A673 (cell line): Measurements from ENCODE around the gene CARHSP1. TPM values are rescaled to one million over a fixed set of nuclear protein-coding genes. Genes with fewer than 3 reads are reported as not detected.
"Not testable (repeated sequence)": the region's sequence is repeated elsewhere in the genome, so short reads cannot be mapped to it uniquely, and the experiment has no call there.

Source experiments
- Bru-seq: library from RNA; stranded (reverse); fragments of 400-500 nt; gene quantifications from one replicate; lab custom pipeline; 2021; lab: Mats Ljungman, UMichigan
- BruChase-seq, 2 experiments: library from RNA; stranded (reverse); fragments of 400-500 nt; gene quantifications; one replicate each; lab custom pipeline; 2021; lab: Mats Ljungman, UMichigan
- BruUV-seq: library from RNA; stranded (reverse); fragments of 400-500 nt; replicated peaks from 2 replicates; lab custom pipeline; 2021; lab: Mats Ljungman, UMichigan
- CTCF ChIA-PET: fragments of 300-600 bp; sonication (Branson Sonifier 250); formaldehyde crosslinking; loops from one replicate; lab custom pipeline; 2022; ENCODE audit warnings: antibody characterized with exemption; lab: Charles Lee
- POLR2A ChIA-PET: fragments of 300-600 bp; sonication (Branson Sonifier 250); formaldehyde crosslinking; loops from one replicate; lab custom pipeline; 2022; ENCODE audit warnings: antibody characterized with exemption; ENCODE audit not compliant: low non-redundant PET; lab: Charles Lee
- DNase-seq: peaks from one replicate; pipeline ENCODE4 v3.0.0-alpha.2; 2015; ENCODE audit warnings: low spot score
- H3K27ac ChIP-seq: fragments of 200-600 bp; sonication (generic); 2 replicates; pipeline ENCODE4 v1.5.1; 2016; ENCODE audit warnings: mixed run types, low read depth, mild to moderate bottlenecking, mixed read lengths, antibody characterized with exemption, low read length; ENCODE audit not compliant: poor library complexity, severe bottlenecking
- H3K27me3 ChIP-seq: fragments of 200-600 bp; sonication (generic); replicated peaks from 2 replicates; pipeline ENCODE4 v1.6.1; 2017; ENCODE audit warnings: mixed run types, low read depth, mild to moderate bottlenecking, mixed read lengths, antibody characterized with exemption, low read length; ENCODE audit not compliant: insufficient read depth, poor library complexity
- H3K36me3 ChIP-seq: fragments of 200-600 bp; sonication (generic); 2 replicates; pipeline ENCODE4 v1.6.1; 2016; ENCODE audit warnings: mixed run types, mild to moderate bottlenecking, mixed read lengths, antibody characterized with exemption, low read length; ENCODE audit not compliant: insufficient read depth, poor library complexity, severe bottlenecking
- H3K4me1 ChIP-seq: fragments of 200-600 bp; sonication (generic); 2 replicates; pipeline ENCODE4 v1.6.1; 2017; ENCODE audit warnings: mixed run types, mild to moderate bottlenecking, mixed read lengths, antibody characterized with exemption, low read length; ENCODE audit not compliant: insufficient read depth, poor library complexity, severe bottlenecking
- H3K4me3 ChIP-seq: fragments of 200-600 bp; sonication (generic); 2 replicates; pipeline ENCODE4 v1.5.1; 2016; ENCODE audit warnings: low read depth, mixed run types, mild to moderate bottlenecking, mixed read lengths, low read length; ENCODE audit not compliant: poor library complexity, severe bottlenecking
- H3K9me3 ChIP-seq: fragments of 200-600 bp; sonication (generic); 2 replicates; pipeline ENCODE4 v1.6.1; 2016; ENCODE audit warnings: mixed run types, low read depth, mild to moderate bottlenecking, mixed read lengths, antibody characterized with exemption, low read length; ENCODE audit not compliant: poor library complexity, severe bottlenecking
- EZH2 ChIP-seq: fragments of 200-600 bp; sonication (generic); IDR thresholded peaks from 2 replicates; pipeline ENCODE4 v1.6.1; 2017; ENCODE audit warnings: borderline replicate concordance, low read depth, mild to moderate bottlenecking, mixed read lengths, antibody characterized with exemption, low read length; ENCODE audit not compliant: poor library complexity, severe bottlenecking
- intact Hi-C: fragments of 100-400 bp; cut with micrococcal nuclease; formaldehyde crosslinking; loops from one replicate; pipeline ENCODE4 v1.10.0; 2022; ENCODE audit not compliant: unreplicated experiment
- long read RNA-seq: library from polyadenylated mRNA; stranded (forward); transcript quantifications from one replicate; pipeline ENCODE4 v2.0.0, GENCODE V29; 2022
- total RNA-seq: library from RNA; stranded (reverse); gene quantifications from 2 replicates; pipeline ENCODE4 v1.2.3, GENCODE V29; 2021
- TF ChIP-seq, protein P1 (sequence below): fragments of 300-800, 200-600 bp; sonication (generic); conservative IDR thresholded peaks from 2 replicates; pipeline ENCODE4 v1.5.1; 2017; ENCODE audit warnings: low read depth, mild to moderate bottlenecking, antibody characterized with exemption, low read length, moderate library complexity, mixed read lengths

The CARHSP1 gene
- total RNA-seq (316 and 329 TPM in 2 replicates), Bru-seq, nascent RNA (percentile 90 among the genes with signal in this experiment), BruChase-seq, experiment 1, labeled RNA remaining after a 2-hour chase (percentile 92 among the genes with signal in this experiment), BruChase-seq, experiment 2, labeled RNA remaining after a 6-hour chase (percentile 96 among the genes with signal in this experiment)
- long read RNA-seq, transcript CARHSP1-201 (4 exons, 746 nt), result major isoform, 250 of 390 reads
- long read RNA-seq, partial matches to known transcripts, result 10 of 390 reads
- long read RNA-seq, other reads (novel, unspliced or antisense), result 120 of 390 reads

DNA sequence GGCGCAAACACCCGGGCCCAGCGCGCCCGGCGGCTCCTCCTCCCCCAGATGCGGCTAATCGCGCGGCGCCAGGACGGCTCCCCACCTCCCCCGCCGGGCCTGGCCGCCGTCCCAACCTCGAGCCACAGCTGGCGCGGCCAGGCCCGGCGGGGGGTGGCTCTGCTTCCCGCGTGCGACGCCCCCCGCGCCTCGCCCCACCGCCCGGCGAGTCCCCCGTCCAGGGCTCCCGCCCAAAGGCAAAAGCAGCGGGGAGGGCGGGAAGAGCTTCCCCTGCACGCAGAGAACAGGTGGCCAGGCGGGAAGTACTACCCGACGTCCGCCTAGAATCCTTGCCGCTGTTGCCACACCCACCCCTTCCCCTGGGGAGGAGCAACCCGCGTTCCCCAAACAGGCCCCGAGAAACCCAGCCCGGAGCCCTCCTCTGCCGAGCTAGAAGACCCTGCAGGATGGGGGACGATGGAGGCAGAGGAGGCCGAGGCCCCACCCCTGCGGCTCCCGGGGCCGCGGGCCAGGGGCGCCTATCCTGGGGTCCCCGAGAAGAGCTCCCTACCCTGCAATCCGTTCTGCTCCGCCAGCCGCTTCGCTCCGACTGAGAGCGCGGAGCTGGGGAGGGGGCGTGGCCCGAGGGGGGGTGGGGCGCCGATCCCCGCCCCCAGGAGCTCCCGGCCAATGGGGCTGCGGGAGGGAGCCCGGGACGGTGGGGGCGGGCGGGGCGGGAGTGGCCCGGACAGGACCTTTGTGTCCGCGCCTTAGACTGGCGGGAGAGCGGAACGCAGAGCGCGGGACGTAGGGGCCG is at the start of gene CARHSP1:
Gene CARHSP1, minus strand, starts transcription at position 591 of the 796 bp plus-strand sequence. CDS start 9,678 bp downstream, outside the sequence.
- intact Hi-C loops, result loop anchor here (2.0 to 5.0 kb wide), 3 partner anchors 71 to 292 kb away; partner anchors contain the start of genes PMM2 and TMEM186
- Histone ChIP-seq H3K4me3 (peak within 1 kb of the TSS; percentile 90), H3K27me3 (no peaks in the 10 kb centered on the region), H3K27ac (peak within 1 kb of the TSS; percentile 96), H3K36me3 (peaks cover 18% of the 10 kb centered on the region), H3K9me3 (no peaks in the 10 kb centered on the region), H3K4me1 (peaks cover 49% of the 10 kb centered on the region)
- TF ChIP-seq, protein P1, sequence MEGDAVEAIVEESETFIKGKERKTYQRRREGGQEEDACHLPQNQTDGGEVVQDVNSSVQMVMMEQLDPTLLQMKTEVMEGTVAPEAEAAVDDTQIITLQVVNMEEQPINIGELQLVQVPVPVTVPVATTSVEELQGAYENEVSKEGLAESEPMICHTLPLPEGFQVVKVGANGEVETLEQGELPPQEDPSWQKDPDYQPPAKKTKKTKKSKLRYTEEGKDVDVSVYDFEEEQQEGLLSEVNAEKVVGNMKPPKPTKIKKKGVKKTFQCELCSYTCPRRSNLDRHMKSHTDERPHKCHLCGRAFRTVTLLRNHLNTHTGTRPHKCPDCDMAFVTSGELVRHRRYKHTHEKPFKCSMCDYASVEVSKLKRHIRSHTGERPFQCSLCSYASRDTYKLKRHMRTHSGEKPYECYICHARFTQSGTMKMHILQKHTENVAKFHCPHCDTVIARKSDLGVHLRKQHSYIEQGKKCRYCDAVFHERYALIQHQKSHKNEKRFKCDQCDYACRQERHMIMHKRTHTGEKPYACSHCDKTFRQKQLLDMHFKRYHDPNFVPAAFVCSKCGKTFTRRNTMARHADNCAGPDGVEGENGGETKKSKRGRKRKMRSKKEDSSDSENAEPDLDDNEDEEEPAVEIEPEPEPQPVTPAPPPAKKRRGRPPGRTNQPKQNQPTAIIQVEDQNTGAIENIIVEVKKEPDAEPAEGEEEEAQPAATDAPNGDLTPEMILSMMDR, result no peak
- TF ChIP-seq EZH2, result no peak
- ChIA-PET CTCF (interaction anchor here (0.6 to 1.1 kb wide), 4 partner anchors 10 to 140 kb away, joined by 3 to 9 read pairs (median 5); no protein-coding TSS in a partner anchor), POLR2A (interaction anchor here (0.6 kb wide), 2 partner anchors 23 to 222 kb away, joined by 3 to 4 read pairs; partner anchors contain the start of gene HAPSTR1)
- peak; percentile 97 for DNase-seq
- no TSS peak for BruUV-seq

DNA sequence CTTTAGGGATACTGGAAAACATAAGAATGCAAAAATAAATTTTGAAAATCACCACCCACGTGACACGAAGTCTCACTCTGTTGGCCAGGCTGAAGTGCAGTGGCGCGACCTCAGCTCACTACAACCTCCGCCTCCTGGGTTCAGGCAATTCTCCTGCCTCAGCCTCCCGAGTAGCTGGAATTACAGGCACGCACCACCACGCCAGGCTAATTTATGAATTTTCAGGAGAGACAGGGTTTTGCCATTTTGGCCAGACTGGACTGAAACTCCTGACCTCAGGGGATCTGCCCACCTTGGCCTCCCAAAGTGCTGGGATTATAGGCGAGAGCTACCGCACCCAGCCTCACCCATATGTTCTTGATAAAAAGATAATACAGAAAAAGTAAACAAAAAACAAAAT is 48.5 kb upstream of the CARHSP1 start:
- intact Hi-C loops, H3K4me3 ChIP-seq, CTCF ChIA-PET, BruUV-seq, H3K9me3 ChIP-seq, H3K27me3 ChIP-seq, POLR2A ChIA-PET, H3K27ac ChIP-seq, DNase-seq, H3K4me1 ChIP-seq: not testable (repeated sequence)
- H3K36me3 ChIP-seq, result peaks cover 97% of the 10 kb centered on the region

DNA sequence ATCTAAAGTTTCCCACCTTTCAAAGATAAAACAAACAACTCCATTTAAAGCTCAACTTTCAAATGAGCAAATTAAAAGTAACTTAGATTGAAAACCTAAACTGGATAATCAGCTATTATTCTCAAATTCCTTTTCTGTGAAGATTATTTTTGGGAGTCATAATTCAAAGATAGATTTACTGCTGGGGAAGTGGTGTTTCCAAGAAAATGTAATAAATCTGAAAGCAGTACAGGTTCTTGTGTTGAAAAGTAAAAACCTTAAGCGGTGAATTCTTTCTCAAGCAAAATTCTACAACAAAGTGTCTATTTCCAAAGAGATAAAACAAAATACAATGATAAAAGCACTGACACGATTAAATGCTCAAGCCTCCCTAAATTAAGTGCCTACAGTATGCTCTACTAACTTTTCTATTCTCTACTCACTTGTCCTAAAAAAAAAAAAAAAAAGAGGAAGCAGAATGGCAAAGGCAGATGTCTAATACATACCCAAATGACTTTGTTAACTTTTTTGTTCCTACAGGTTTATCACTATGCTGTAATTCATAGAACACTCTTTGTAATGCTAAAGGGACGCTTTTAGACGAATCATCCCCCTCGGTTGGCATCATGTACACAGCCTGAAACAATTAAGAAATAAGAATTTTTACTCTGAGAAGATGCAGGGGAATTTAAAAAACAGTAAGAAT is 47.9 kb upstream of the CARHSP1 start:
- no peaks in the 10 kb centered on the region for H3K27me3 ChIP-seq
- TF ChIP-seq EZH2, result no peak
- TF ChIP-seq, protein P1, result no peak
- no peak overlapping the region for H3K4me3 ChIP-seq
- intact Hi-C loops, result no loop called here
- no peak for DNase-seq
- no peaks in the 10 kb centered on the region for H3K9me3 ChIP-seq
- H3K36me3 ChIP-seq, result peaks cover 97% of the 10 kb centered on the region
- no peaks in the 10 kb centered on the region for H3K4me1 ChIP-seq
- no peak overlapping the region for H3K27ac ChIP-seq
- ChIA-PET POLR2A (interaction anchor here (0.6 kb wide), 1 partner anchor 1065 kb away, joined by 4 read pairs; no protein-coding TSS in a partner anchor), CTCF (no interaction called here)
- BruUV-seq, result no TSS peak
